RWPE2 (cell line): ENCODE results near the gene CX3CL1.

Source experiments
- ATAC-seq: fragments of 200-7000 bp; cut with Tn5 transposase; 3 replicates; pipeline ENCODE4 v1.9.1; 2021; ENCODE audit warnings: low read depth
- DNase-seq: peaks from one replicate; pipeline ENCODE4 v3.0.0-alpha.2; 2020; ENCODE audit warnings: low spot score
- H3K27ac ChIP-seq: fragments of 450-650 bp; 2 replicates; pipeline ENCODE4 v1.5.1; 2017; ENCODE audit warnings: mild to moderate bottlenecking; ENCODE audit not compliant: poor library complexity, severe bottlenecking
- H3K27me3 ChIP-seq: fragments of 250-450 bp; sonication (Bioruptor Pico); 2 replicates; pipeline ENCODE4 v1.5.1; 2021; ENCODE audit warnings: mild to moderate bottlenecking, moderate library complexity; ENCODE audit not compliant: insufficient read depth, poor library complexity, severe bottlenecking
- H3K36me3 ChIP-seq: fragments of 250-450 bp; sonication (Bioruptor Pico); 2 replicates; pipeline ENCODE4 v1.5.1; 2020; ENCODE audit warnings: low read depth, mild to moderate bottlenecking, moderate library complexity
- H3K4me1 ChIP-seq: fragments of 250-450 bp; sonication (Bioruptor Pico); 2 replicates; pipeline ENCODE4 v1.5.1; 2021; ENCODE audit warnings: mild to moderate bottlenecking, moderate library complexity; ENCODE audit not compliant: insufficient read depth, poor library complexity, severe bottlenecking
- H3K4me3 ChIP-seq: fragments of 250-450 bp; sonication (Bioruptor Pico); 2 replicates; pipeline ENCODE4 v1.5.1; 2021; ENCODE audit warnings: mild to moderate bottlenecking, moderate library complexity; ENCODE audit not compliant: severe bottlenecking
- H3K9me3 ChIP-seq: fragments of 250-450 bp; sonication (Bioruptor Pico); 2 replicates; pipeline ENCODE4 v1.5.1; 2021; ENCODE audit warnings: mild to moderate bottlenecking, moderate library complexity; ENCODE audit not compliant: severe bottlenecking
- CTCF ChIP-seq: fragments of 450-650 bp; IDR thresholded peaks from one replicate; pipeline ENCODE4 v1.5.1; 2017; ENCODE audit warnings: mild to moderate bottlenecking, moderate library complexity; ENCODE audit not compliant: poor library complexity, severe bottlenecking

Gene CX3CL1

GRCh38 chr16:57377080-57377841, 5.0 kb downstream of the CX3CL1 start:
- DNase-seq: no peak

DNA sequence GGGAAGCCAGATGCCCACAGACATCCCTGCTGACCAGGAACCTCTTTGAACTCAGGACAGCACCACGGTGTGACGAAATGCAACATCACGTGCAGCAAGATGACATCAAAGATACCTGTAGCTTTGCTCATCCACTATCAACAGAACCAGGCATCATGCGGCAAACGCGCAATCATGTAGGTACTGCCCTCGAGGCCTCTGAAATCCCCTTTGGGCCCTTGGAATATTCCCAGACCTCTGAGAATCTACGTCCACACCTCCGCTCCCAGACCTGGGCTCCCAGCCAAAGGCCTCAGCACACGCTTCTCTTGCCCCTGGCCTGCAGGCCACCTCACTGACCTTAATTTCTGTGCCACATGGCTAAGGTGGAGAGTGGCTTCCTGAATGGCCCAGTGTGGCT, 7.3 kb downstream of the CX3CL1 start:
- H3K36me3 ChIP-seq: no peaks in the 10 kb centered on the region
- H3K4me3 ChIP-seq: no peak overlapping the region
- no peaks in the 10 kb centered on the region for H3K9me3 ChIP-seq
- no peak for TF ChIP-seq CTCF
- DNase-seq: peak; percentile 74
- peaks cover 29% of the 10 kb centered on the region for H3K4me1 ChIP-seq
- peak; percentile 8; the same call in 2 of the 3 replicates for ATAC-seq
- no peak overlapping the region for H3K27ac ChIP-seq
- H3K27me3 ChIP-seq: no peaks in the 10 kb centered on the region

More at GRCh38 chr16:57377080-57377841, 5.0 kb downstream of the CX3CL1 start:
- Histone ChIP-seq H3K27me3 (no peaks in the 10 kb centered on the region), H3K4me3 (no peak overlapping the region), H3K36me3 (no peaks in the 10 kb centered on the region), H3K27ac (peak overlapping the region; percentile 65), H3K9me3 (no peaks in the 10 kb centered on the region), H3K4me1 (peaks cover 34% of the 10 kb centered on the region)
- no peak for TF ChIP-seq CTCF
- ATAC-seq: peak; percentile 21; the same call in 2 of the 3 replicates

GRCh38 chr16:57380671-57381462, 8.6 kb downstream of the CX3CL1 start:
- H3K27ac ChIP-seq: no peak overlapping the region
- TF ChIP-seq CTCF: no peak
- peaks cover 27% of the 10 kb centered on the region for H3K4me1 ChIP-seq
- H3K9me3 ChIP-seq: no peaks in the 10 kb centered on the region
- ATAC-seq: no peak
- no peak overlapping the region for H3K4me3 ChIP-seq
- no peak for DNase-seq
- no peaks in the 10 kb centered on the region for H3K27me3 ChIP-seq
- H3K36me3 ChIP-seq: no peaks in the 10 kb centered on the region

DNA sequence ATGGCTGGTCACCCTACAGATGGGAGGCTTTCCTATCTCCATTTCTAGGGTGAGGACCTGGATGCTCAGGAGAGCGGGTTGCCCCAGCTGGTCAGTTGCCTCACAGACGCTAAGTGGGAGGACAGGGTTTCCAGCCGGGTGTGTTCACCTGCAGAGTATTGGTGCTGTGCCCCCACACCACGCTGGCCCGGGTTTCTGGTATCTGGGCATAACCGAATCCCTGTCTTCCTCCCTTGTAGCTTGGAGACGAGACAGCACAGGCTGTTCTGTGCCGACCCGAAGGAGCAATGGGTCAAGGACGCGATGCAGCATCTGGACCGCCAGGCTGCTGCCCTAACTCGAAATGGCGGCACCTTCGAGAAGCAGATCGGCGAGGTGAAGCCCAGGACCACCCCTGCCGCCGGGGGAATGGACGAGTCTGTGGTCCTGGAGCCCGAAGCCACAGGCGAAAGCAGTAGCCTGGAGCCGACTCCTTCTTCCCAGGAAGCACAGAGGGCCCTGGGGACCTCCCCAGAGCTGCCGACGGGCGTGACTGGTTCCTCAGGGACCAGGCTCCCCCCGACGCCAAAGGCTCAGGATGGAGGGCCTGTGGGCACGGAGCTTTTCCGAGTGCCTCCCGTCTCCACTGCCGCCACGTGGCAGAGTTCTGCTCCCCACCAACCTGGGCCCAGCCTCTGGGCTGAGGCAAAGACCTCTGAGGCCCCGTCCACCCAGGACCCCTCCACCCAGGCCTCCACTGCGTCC, 9.7 kb downstream of the CX3CL1 start:
- ATAC-seq (no peak), DNase-seq (no peak)
- Histone ChIP-seq H3K4me3 (no peak overlapping the region), H3K4me1 (peaks cover 24% of the 10 kb centered on the region), H3K27me3 (no peaks in the 10 kb centered on the region), H3K9me3 (no peaks in the 10 kb centered on the region), H3K36me3 (no peaks in the 10 kb centered on the region), H3K27ac (no peak overlapping the region)
- TF ChIP-seq CTCF: no peak
